Activated naive CD4-positive, alpha-beta T cell treated with anti-CD3 and anti-CD28 coated beads, Interleukin-2, amount 50 U/mL, for 16 hours (primary cell): ENCODE data around the gene CNOT10.
A peak's percentile ranks its signal among the peaks of the same experiment; 100 is the strongest.
"Not testable (repeated sequence)": the region's sequence is repeated elsewhere in the genome, so short reads cannot be mapped to it uniquely, and the experiment has no call there.

ENCODE experiments used
- DNase-seq: peaks from one replicate; pipeline ENCODE4 v3.0.0-alpha.2; 2020

CNOT10 gene

DNA sequence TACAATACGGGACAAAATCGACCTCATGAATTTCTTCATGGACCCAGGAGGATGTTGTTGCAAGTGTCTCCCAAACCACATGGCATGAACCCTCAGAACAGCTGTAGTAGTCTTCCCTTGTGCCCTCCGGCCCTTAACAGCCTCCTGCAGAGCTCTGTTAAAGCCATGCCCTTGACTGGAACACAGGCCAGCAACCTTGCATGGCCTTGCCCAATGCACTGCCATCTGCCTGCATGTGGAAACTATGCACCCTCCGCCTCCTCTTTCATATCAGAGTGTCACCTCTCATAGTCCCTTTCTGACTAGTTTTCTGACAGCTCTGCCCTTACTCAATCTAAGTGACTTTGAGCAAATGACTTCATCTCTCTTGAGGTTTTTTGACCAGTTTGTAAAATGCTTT lies 93.4 kb downstream of the CNOT10 start:
- DNase-seq: no peak

DNA sequence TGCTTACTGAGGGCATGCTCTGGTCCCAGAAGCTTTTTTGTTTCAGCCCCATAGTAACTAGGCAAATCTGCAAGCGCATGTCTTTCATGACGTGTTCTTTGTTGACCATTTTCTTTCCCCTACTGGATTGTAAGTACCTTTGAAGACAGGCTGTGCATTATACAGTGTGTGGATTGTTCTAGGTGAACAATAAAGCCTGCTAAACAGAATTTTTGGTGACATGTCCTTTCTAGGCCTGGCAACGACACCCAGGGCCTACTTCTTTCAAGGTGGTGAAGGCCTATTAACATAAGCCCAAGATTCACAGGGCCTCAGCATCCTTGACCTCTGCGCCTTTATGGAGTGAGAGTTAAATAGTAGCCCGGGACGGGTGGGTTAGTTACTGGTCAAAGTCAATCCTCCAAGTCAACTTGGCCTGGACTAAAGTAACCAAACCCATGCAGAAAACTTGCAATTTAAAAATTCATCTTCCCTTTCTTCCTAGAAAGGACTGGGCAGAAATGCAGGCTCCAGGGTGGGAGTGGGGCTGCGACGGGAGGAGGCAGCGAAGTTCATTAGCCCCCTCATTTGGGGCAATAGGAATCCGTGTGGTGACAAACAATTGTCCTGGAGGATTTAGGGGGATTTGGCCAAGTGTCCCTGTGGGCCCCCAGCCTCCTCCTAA lies 95.2 kb downstream of the CNOT10 start:
- DNase-seq: no peak

DNA sequence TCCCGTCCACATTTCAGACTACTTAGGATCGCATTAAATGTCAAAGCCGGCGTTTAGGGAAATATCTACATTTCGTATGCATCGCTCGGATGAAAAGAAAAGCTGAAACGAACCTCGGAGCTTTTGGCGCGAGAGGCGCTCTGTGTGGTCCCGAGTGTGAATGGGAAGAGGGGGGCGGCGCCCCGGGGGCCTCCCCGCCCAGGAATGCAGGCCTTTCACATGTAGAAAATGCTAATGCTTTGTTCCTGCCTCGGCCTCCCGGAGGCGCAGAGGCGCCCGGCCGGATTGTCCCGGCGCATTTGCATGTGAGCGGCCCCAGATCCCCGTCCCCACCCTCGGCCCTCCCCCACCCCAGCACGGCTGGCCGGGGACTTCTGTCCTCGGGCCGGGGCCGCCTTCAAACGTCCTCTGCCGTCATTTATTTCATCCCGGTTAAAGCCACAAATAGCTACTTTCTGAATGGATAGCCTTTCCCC lies 95.8 kb downstream of the CNOT10 start:
- no peak for DNase-seq

DNA sequence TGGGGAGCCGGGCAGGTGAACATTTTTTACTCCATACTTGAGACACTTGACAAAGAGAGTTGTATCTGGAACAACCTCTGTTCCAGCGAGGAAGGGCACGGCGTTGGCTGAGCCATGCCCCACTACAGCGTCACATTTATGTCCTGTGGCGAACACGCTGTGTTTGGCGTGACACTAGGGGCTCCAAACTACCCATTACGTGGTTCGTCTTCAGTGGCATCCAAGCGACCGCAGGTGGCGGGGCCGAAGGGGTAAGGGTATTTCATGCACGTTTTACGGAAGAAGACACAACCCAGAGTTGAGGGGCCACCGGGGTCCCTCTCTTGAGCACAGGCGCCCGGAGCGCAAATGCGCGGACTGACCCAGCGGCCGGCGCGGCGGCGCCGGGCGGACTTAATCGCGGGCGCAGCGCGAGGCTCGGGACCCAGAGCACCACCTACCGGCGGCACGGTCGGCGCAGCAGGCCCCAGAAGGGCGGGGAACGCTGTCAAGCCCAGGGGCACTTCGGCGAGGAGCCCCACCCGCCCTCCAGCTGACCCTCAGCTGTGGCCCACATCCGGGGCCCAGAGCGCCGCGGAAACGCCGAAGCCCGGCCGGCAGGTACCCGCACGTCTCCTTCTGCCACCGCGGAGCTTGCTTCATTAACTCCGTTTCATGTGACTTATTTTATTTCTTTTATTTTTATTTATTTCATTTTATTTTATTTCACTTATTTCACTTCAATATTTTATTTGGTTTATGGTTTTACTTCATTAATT lies 96.4 kb downstream of the CNOT10 start:
- peak; percentile 70 for DNase-seq

DNA sequence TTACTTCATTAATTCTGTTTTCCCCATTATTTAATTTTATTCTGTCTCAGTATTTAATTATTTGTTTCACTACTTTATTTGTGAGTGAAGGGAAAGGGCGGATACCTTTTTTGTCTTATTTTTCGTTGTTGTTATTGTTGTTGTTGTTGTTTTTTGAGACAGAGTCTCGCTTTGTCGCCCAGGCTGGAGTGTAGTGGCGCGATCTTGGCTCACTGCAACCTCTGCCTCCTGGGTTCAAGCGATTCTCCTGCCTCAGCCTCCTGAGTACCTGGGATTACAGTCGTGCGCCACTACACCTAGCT lies 96.9 kb downstream of the CNOT10 start:
- not testable (repeated sequence) for DNase-seq

DNA sequence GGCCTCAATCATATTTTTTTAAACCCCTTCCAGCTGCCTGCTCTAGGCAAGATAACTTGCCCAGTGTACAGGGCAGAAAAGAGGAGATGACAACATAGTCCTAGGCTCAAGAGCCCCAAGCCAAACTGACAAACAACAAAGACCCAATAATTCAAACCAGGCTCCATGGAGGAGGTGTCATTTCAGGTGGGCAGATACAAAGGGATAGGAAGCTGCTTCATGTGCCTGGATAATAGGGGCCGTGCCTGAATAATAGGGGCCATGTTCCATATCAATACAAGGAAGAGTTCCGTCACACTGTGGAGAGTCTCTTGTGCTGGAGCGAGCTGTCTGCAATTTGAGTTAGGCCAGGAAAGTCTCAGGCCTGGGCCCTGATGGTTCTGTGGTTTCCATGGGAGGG lies 97.4 kb downstream of the CNOT10 start:
- DNase-seq: no peak

DNA sequence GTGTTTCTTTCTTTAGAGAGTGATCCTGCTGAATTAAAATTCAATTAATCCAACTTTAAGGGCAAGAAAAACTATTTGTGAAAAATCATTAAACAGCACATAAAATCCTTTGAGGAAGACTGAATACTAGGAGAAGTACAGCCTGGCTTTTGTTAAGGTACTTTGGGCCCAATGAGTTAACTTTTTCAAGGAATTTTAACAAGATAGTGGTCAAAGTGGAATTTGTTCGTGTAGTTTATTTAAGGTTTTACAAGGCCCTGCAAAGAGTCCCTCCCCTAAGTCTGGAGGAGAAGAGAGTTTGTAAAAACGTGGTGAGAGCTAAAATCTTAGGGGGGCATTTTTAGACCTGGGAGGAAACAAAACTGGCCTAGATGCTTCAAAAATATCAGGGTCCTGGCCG lies 106.8 kb downstream of the CNOT10 start:
- DNase-seq: no peak

DNA sequence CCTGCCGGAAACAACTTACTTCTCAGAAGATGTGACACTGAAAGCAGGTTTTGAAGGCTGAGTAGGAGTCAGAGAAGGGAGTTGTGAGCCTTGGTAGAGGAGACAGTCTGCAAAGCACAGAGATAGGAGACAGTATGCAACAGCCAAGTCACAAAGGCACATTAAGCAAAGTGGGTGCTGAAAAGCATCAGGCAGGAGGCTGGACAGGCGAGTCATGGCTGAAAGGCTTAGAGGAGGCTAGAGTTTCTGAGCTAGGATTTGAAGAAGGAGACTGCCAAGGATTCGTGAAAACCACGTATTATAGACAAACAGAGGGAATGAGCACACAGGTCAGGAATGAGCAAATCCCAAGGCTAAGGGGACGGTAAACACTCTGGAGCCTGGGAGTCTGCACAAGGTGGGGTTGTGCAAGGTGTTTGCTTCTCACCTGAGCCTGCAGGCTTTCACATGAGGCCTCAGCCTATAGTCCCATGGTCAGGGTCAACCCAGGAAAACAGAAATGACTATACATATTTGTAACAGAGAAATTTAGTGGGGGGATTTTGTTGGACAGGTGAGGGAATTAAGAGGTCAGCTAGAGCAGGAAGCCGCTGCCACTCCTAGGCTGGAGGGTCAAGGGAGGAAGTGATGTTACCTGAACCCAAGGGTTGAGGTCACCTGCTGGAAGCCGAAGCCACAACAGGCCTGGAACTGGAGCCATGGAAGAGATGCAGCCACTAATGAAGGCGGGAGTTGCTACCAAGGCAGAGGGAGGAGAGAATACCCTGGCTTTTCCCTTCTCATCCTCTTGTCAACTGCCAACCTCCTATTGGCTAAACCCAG lies 109.7 kb downstream of the CNOT10 start:
- DNase-seq: no peak

DNA sequence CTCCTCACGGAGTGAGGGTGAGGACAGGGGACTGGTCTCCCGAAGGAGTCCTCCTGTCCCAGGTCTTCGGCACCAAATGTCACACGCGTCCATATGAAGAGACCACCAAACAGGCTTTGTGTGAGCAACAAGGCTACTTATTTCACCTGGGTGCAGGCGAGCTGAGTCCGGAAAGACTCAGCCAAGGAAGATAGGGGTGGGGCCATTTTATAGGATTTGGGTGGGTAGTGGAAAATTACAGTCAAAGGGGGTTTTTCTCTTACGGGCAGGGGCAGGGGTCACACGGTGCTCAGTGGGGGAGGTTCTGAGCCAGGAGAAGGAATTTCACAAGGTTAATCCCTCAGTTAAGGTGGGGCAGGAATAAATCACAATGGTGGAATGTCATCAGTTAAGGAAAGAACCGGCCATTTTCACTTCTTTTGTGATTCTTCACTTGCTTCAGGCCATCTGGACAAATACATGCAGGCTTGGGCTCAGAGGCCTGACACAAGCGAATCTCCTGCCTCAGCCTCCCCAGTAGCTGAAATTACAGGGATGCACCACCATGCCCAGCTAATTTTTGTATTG lies 111.5 kb downstream of the CNOT10 start:
- DNase-seq: not testable (repeated sequence)

DNA sequence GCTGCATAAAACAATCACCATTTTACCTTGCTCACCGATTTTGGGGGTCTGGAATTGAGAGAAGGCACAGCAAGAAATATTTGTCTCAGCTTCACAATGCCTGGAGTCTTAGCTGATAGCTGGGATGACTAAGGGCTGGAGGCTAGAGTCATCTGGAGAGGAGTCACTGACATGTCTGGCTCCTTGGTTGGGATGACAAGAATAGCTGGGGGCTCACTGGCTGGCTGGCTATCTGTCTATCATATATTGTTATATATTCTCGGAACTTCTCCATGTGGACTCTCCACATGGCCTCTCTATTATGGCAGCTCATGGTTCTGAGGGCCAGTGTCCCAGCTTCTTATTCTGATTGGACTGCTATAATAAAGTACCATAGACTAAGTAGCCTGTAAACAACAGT lies 112.8 kb downstream of the CNOT10 start:
- no peak for DNase-seq

DNA sequence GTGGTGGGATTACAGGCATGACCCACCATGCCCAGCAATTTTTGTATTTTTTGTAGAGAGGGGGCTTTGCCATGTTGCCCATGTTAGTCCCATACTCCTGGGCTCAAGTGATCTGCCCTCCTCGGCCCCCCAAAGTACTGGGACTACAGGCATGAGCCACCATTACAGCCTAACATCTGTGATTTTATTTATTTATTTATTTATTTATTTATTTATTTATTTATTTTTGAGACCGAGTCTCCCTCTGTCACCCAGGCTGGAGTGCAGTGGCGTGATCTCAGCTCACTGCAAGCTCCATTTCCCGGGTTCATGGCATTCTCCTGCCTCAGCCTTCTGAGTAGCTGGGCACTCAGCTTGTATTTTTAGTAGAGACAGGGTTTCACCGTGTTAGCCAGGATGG lies 116.5 kb downstream of the CNOT10 start:
- DNase-seq: not testable (repeated sequence)

DNA sequence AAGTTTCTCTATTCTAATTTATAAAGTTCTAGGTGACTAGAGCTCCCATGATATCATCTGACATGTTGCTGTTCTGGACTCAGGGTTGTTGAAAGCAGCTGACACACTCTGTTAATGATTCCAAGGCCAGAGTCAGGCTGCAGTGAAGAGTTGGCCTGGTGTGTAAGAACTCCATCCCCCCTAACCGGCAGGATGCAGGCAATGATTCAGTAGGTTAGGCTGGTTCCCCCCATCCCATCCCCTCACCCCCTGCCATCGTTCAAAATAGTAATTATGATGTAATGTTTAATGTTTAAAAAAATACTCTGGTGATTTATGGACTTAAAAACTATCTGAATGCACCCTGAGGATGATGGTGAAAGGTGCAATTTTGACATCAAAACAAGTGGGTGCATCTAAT lies 128.2 kb downstream of the CNOT10 start:
- no peak for DNase-seq

DNA sequence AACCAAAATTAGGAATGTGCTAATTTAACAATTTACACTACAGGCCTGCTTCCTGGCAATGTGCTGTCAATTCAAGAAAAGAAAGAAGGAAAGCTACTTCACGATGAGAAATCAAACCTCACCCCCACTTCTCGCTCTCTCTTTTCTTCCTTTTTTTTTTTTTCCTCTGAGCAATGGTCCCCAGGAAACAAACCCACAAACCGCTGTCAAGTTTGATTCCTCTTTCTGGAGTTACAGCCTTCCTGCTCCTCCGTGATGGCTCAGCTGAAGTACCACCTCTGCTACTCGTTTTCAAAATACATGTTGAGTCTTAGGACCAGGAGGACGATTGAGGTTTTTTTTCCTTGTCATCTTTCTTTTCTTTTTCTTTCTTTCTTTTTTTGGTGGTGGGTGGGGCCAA lies 129.4 kb downstream of the CNOT10 start:
- DNase-seq: no peak

DNA sequence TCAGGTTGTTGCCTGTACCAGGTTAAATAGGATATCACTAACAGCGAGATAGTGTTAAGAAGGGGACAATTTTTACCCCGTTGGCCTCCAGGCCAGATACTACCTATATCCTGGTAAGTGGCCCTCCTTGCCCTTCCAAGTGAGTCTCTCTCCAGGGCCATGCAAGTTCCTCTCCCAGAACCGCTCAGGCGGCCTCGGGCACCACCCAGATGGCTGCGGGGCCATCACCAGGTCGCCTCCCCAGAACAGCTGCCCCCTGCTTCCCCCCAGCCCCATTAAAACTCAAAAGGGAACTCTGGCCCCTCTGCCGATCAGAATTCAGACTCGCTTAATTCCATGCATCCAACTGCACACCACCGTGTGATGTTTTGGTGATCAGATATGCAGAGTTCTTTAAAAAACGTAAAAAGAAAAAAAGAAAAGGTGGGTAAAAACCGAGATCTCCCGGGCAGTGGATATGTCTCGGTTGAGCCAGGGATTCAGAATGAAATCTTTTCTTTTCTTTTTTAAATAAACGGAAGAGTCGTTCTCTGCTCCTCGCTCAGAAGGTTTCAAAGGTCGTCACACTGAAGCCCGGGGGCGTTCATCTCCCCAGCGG lies 131.0 kb downstream of the CNOT10 start:
- no peak for DNase-seq

DNA sequence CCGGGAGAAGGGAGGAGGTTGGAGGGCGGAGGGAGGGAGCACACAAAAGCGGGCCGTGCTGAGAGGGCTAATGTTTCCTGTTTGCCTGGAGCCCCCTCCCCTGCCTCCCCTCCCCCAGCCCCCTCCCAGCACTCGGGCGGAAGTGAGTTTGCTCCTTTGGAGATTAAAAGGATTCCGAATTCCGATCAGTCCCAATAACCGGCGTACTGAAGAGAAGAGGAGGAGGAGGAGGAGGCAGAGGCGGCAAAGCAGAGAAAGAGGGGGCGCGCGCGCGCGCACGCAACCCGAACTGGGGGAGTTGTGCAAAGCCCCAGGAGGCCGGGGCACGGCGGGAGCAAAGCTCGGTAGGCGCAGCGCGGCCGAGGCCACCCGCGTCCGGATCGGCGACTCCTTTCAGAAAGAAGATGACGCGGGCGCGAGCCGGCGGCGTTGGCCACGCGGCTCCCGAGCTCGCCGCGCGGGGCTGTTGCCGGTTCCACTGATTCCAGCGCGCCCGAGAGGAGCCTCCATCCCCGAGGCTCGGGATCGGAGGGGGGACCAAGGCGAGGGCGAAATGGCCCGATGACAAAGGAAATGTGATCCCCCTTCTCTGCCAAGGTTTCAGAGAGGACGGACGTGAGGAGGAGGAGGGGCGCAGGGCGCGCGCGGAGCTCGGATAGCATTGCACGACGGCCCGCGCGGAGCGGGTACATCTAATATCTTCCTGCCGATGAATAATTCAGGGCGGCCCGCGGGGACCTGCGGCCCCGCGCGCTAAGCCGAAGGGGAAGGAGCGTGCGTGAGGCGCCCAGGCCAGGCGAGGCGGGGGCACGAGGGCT lies 131.7 kb downstream of the CNOT10 start:
- DNase-seq: peak; percentile 22

DNA sequence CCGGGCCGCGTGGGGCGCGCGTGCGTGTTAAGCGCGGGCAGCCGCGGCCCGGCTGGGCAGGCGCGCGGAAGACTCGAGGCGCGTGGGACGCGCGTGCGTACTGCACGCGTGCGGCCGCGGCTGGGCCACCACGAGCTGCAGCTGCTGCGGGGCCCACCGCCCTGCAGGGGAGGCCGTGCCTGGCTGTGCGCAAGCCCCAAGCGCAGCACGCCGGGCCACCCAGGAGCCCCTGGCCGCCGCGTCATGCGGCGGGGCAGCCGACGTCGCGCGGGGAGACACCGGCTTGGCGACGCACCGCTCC lies 132.2 kb downstream of the CNOT10 start:
- peak; percentile 16 for DNase-seq

DNA sequence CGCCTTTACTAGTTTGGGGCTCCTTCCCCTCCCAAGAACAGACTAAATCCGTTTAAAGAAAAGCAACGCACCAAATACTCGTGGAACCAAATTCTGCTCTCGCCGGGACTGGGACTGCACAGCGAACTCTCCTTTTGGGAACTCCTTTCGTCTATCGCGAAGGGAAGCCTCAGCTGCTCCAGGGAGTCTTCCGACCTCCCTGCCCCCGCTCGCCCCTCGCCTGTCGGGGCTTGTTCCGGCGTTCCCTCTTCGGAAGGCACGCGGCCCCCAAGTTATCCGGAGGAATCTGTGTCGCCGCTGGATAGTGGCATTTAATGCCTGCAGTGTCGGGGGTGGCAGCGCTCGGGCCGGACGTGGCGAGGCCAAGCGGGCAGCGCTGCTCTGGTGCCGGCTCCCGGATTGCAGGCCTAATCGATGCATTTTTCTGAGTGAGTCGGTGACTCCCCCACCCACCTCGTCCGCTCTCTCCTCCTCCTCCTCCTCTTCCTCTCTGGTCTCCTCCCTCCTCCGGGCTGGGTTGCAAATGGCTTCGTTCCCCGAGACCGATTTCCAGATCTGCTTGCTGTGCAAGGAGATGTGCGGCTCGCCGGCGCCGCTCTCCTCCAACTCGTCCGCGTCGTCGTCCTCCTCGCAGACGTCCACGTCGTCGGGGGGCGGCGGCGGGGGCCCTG lies 132.7 kb downstream of the CNOT10 start, which contains the start of gene TRIM71:
TSS of gene TRIM71 (plus strand) at position 440 of the 671 bp plus-strand sequence. CDS start at position 524, 84 bp downstream.
- DNase-seq: peak; percentile 14

DNA sequence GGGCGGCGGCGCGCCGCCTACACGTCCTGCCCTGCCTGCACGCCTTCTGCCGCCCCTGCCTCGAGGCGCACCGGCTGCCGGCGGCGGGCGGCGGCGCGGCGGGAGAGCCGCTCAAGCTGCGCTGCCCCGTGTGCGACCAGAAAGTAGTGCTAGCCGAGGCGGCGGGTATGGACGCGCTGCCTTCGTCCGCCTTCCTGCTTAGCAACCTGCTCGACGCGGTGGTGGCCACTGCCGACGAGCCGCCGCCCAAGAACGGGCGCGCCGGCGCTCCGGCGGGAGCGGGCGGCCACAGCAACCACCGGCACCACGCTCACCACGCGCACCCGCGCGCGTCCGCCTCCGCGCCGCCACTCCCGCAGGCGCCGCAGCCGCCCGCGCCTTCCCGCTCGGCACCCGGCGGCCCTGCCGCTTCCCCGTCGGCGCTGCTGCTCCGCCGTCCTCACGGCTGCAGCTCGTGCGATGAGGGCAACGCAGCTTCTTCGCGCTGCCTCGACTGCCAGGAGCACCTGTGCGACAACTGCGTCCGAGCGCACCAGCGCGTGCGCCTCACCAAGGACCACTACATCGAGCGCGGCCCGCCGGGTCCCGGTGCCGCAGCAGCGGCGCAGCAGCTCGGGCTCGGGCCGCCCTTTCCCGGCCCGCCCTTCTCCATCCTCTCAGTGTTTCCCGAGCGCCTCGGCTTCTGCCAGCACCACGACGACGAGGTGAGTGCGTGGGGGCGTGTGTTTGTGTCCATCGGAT lies 133.4 kb downstream of the CNOT10 start:
- peak; percentile 11 for DNase-seq

DNA sequence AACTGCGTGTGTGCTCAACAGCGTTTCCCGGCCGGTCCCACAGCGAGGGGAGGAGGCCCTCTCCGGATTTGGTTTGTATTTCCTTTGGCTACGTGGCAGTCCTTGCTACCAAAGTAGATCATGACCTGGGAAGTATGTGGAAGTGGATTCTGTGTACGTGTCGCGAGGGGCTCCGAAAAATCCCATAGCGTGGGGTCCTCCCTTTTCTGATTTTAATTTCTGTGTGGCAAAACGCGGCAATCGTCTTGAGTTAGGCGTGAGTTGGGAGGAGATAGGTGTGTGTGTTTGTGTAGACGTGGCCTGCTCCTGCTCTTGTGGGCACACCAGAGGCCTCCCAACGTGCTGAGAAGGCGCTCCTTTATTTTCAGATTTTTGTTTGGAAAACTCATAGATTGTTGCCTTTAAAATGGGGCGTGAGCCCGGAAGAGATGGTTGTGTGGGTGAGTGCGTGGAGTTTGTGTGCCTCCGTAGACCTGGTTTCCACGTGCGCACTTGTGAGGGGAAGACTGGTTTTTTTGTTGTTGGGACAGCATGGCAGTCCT lies 134.1 kb downstream of the CNOT10 start:
- DNase-seq: no peak

DNA sequence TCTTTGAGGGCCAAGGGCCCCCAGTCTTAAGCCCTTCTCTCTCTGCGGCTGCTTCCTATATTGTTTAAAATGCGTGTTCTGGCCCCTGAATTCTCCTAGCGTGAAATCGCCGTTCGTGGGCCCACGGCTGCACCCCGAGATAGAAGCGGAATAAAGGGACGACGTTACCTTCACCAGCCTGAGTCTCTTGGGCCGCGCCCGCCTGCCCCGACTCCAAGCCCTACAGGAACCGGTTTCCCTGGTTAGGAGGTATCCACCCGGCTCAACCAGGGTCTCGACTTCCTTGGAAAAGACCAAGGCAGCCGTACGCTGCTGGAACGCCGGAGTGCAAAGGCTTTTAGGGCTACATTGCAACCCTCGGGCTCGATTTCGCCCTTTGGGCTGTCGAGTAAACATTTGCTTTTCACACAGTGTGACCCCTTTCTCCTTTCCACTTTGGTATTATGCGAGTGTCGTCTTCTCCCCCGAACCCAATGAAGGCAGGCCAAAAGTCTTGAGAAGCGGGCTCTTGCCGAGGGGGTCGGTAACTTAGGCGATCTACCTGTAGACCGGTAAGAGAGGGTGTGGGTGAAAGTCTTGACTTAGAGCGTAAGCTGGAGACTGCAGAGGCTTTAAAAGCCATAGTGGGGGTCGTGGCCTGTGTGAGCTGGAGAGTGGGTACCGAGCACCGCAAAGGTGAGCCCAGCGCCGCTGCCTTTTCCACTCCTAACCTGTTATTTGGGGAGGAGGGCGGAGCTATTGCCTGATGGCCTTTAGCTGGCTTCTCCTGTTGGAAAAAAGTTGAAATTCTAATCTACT lies 134.8 kb downstream of the CNOT10 start:
- DNase-seq: no peak
